Measurements from ENCODE around the gene NFIX.
A peak's percentile ranks its signal among the peaks of the same experiment; 100 is the strongest.

Gene NFIX

DNA sequence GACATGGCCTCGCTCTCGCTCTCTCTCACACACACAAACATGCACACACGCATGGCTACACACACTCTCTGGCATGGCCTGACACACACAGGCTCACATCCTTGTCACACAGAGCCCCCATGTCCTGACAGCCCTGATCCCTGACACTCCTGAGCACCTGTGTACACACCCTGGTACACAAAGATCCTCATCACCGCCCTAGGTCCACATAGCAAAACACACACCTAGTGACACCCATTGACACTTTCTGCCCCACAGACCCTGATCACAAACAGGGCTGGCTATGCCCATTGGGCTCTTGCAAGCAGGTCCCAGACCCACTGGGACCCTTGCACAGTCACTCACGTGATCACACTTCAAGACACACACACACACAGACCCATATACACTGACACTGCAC is 4.0 kb upstream of the NFIX start:
- Histone ChIP-seq H3K9me3 (ENCODE audit: insufficient read depth, low read length) (no peaks in the 10 kb centered on the region; the same call in 1 of the 2 replicates), H2AFZ (ENCODE audit: low read depth, low read length) (no peak overlapping the region), H3K79me2 (ENCODE audit: low read length) (no peaks in the 10 kb centered on the region; the same call in 1 of the 2 replicates), H3K27me3 (ENCODE audit: low read depth, low read length) (0 out of 2 replicates have a peak, but pooled peaks cover 4% of the 10 kb centered on the region), H4K20me1 (ENCODE audit: insufficient read depth, low read length) (no peaks in the 10 kb centered on the region), H3K4me3 (ENCODE audit: low read length) (no peak overlapping the region), H3K36me3 (replicated peaks; ENCODE audit: low read depth, low read length) (no peaks in the 10 kb centered on the region), H3K9ac (ENCODE audit: low read length) (no peak overlapping the region), H3K4me2 (ENCODE audit: low read length) (no peak overlapping the region), H3K4me1 (ENCODE audit: low read length) (peaks cover 10% of the 10 kb centered on the region; the same call in 1 of the 2 replicates), H3K27ac (ENCODE audit: low read length) (no peak overlapping the region)
- TF ChIP-seq, protein P1, sequence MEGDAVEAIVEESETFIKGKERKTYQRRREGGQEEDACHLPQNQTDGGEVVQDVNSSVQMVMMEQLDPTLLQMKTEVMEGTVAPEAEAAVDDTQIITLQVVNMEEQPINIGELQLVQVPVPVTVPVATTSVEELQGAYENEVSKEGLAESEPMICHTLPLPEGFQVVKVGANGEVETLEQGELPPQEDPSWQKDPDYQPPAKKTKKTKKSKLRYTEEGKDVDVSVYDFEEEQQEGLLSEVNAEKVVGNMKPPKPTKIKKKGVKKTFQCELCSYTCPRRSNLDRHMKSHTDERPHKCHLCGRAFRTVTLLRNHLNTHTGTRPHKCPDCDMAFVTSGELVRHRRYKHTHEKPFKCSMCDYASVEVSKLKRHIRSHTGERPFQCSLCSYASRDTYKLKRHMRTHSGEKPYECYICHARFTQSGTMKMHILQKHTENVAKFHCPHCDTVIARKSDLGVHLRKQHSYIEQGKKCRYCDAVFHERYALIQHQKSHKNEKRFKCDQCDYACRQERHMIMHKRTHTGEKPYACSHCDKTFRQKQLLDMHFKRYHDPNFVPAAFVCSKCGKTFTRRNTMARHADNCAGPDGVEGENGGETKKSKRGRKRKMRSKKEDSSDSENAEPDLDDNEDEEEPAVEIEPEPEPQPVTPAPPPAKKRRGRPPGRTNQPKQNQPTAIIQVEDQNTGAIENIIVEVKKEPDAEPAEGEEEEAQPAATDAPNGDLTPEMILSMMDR (IDR thresholded peaks at IDR 0.05; ENCODE audit: low read depth, low read length), result no peak
- no peak for TF ChIP-seq EZH2phosphoT487 (IDR thresholded peaks at IDR 0.05; ENCODE audit: low read depth)

DNA sequence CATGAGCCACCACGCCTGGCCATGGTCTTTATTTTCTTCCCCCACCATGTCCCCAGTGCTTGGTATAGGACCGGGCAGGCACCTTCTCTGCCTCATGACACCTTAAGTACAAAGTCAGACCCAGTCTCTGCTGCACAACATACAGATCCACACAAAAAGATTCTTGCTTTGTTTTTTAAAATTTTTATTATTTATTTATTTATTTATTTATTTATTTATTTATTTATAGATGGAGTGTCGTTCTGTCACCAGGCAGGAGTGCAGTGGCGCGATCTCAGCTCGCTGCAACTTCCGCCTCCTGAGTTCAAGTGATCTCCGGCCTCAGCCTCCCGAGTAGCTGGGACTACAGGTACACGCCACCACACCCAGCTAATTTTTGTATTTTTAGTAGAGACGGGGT is 2.5 kb upstream of the NFIX start:
- no peak overlapping the region for H3K9ac ChIP-seq (ENCODE audit: low read length)
- H3K4me1 ChIP-seq (ENCODE audit: low read length), result peaks cover 8% of the 10 kb centered on the region; the same call in 1 of the 2 replicates
- H3K4me3 ChIP-seq (ENCODE audit: low read length), result no peak overlapping the region
- no peak overlapping the region for H3K27ac ChIP-seq (ENCODE audit: low read length)
- no peaks in the 10 kb centered on the region for H3K36me3 ChIP-seq (replicated peaks; ENCODE audit: low read depth, low read length)
- H3K27me3 ChIP-seq (ENCODE audit: low read depth, low read length), result 0 out of 2 replicates have a peak, but pooled peaks cover 4% of the 10 kb centered on the region
- no peaks in the 10 kb centered on the region; the same call in 1 of the 2 replicates for H3K79me2 ChIP-seq (ENCODE audit: low read length)
- H4K20me1 ChIP-seq (ENCODE audit: insufficient read depth, low read length), result no peaks in the 10 kb centered on the region
- no peak overlapping the region for H2AFZ ChIP-seq (ENCODE audit: low read depth, low read length)
- no peak overlapping the region for H3K4me2 ChIP-seq (ENCODE audit: low read length)
- no peaks in the 10 kb centered on the region; the same call in 1 of the 2 replicates for H3K9me3 ChIP-seq (ENCODE audit: insufficient read depth, low read length)
- TF ChIP-seq, protein P1 (IDR thresholded peaks at IDR 0.05; ENCODE audit: low read depth, low read length), result no peak

DNA sequence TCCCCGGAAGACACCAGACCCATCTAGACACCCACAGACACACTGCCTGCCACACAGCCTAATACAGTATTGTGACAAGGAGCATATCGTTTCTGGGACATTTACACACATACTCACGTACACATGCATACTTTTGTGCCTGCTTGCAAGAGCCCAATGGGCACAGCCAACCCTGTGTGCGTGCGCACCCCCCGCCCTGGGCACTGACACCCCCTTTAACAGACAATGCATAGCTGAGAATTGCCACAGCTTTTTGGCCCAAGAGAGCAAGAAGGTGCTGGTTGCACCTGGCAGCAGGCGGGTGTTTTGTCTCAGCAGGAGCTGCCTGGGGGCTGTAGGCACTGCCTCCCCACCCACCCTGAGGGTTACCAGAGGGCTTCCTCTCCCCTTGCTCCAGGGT is 1.7 kb upstream of the NFIX start:
- Histone ChIP-seq H3K79me2 (ENCODE audit: low read length) (no peaks in the 10 kb centered on the region; the same call in 1 of the 2 replicates), H4K20me1 (ENCODE audit: insufficient read depth, low read length) (no peaks in the 10 kb centered on the region), H3K4me1 (ENCODE audit: low read length) (peaks cover 5% of the 10 kb centered on the region; the same call in 1 of the 2 replicates), H3K36me3 (replicated peaks; ENCODE audit: low read depth, low read length) (no peaks in the 10 kb centered on the region), H3K9ac (ENCODE audit: low read length) (no peak overlapping the region), H3K4me3 (ENCODE audit: low read length) (no peak overlapping the region), H3K27me3 (ENCODE audit: low read depth, low read length) (0 out of 2 replicates have a peak, but pooled peaks cover 4% of the 10 kb centered on the region), H3K4me2 (ENCODE audit: low read length) (no peak overlapping the region), H3K9me3 (ENCODE audit: insufficient read depth, low read length) (no peaks in the 10 kb centered on the region; the same call in 1 of the 2 replicates), H3K27ac (ENCODE audit: low read length) (no peak overlapping the region), H2AFZ (ENCODE audit: low read depth, low read length) (no peak overlapping the region)
- TF ChIP-seq, protein P1 (IDR thresholded peaks at IDR 0.05; ENCODE audit: low read depth, low read length), result no peak
- no peak for TF ChIP-seq EZH2phosphoT487 (IDR thresholded peaks at IDR 0.05; ENCODE audit: low read depth)

DNA sequence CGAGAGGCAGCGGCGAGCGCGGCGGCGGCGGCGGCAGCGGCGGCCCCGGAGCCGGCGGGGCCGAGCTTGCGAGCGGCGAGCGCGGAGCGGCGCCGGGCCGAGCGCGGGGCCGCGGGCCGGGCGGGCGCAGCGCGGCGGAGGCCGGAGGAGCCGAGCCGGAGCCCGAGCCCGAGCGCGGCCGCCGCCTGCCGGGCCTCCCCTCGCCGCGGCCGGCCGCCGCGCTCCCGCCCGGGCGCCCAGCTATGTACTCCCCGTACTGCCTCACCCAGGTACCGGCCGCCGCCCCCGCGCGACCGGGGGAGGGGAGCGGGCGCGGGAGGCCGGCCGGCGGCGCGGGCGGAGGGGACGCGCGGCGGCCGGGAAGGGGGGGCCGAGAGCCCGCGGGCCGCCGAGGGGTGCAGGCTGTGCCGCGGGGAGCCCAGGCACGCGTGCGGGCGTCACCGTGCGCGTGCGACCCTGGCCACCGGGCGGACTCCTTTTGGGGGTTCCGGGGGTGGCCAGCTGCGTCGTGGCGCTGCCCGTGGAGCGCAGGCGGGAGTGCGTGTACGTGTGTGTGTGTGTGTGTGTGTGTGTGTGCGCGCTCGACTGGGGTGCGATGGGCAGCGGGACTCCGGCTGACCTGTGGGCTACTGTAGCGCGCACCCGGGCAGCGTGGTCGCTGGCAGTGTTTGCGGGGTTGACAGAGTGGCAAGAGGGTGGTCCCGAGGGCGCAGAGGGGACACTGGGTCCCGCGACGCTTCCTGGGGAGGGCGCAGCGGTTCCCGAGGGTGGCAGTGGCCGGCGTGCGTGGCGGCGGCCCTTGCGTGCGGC is 526 bp downstream of the NFIX start:
- no peak overlapping the region for H3K27ac ChIP-seq (ENCODE audit: low read length)
- no peaks in the 10 kb centered on the region; the same call in 1 of the 2 replicates for H3K79me2 ChIP-seq (ENCODE audit: low read length)
- H3K36me3 ChIP-seq (replicated peaks; ENCODE audit: low read depth, low read length), result no peaks in the 10 kb centered on the region
- peaks cover 5% of the 10 kb centered on the region; the same call in 1 of the 2 replicates for H3K4me1 ChIP-seq (ENCODE audit: low read length)
- H3K4me3 ChIP-seq (ENCODE audit: low read length), result peak overlapping the region; percentile 81
- no peaks in the 10 kb centered on the region for H3K9me3 ChIP-seq (ENCODE audit: insufficient read depth, low read length)
- peak overlapping the region; percentile 40; the same call in 1 of the 2 replicates for H3K9ac ChIP-seq (ENCODE audit: low read length)
- 0 out of 2 replicates have a peak, but pooled peaks cover 4% of the 10 kb centered on the region for H3K27me3 ChIP-seq (ENCODE audit: low read depth, low read length)
- peak overlapping the region; percentile 89 for H3K4me2 ChIP-seq (ENCODE audit: low read length)
- TF ChIP-seq, protein P1 (IDR thresholded peaks at IDR 0.05; ENCODE audit: low read depth, low read length), result no peak
- no peak for TF ChIP-seq EZH2phosphoT487 (IDR thresholded peaks at IDR 0.05; ENCODE audit: low read depth)
- no peaks in the 10 kb centered on the region for H4K20me1 ChIP-seq (ENCODE audit: insufficient read depth, low read length)
- no peak overlapping the region for H2AFZ ChIP-seq (ENCODE audit: low read depth, low read length)

Measured in OCI-LY3 (cell line).